CD4-positive, alpha-beta T cell treated with Interferon alpha-2 for 1 hour (primary cell): Measurements from ENCODE around the gene DAZ3.
"Not testable (repeated sequence)": the region's sequence is repeated elsewhere in the genome, so short reads cannot be mapped to it uniquely, and the experiment has no call there.

ENCODE experiments used
- DNase-seq, 2 donors: peaks; one replicate each; pipeline ENCODE4 v3.0.0-alpha.2; 2020 to 2022

The DAZ3 gene, protein sequence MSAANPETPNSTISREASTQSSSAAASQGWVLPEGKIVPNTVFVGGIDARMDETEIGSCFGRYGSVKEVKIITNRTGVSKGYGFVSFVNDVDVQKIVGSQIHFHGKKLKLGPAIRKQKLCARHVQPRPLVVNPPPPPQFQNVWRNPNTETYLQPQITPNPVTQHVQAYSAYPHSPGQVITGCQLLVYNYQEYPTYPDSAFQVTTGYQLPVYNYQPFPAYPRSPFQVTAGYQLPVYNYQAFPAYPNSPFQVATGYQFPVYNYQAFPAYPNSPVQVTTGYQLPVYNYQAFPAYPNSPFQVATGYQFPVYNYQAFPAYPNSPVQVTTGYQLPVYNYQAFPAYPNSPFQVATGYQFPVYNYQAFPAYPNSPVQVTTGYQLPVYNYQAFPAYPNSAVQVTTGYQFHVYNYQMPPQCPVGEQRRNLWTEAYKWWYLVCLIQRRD

GRCh38 chrY:24813293-24813692 lies at the start of gene DAZ3:
Gene DAZ3 (minus strand): TSS chrY:24813393. CDS start chrY:24813185, 208 bp downstream.
- DNase-seq, result not testable (repeated sequence)

GRCh38 chrY:24833619-24834018 lies 20.4 kb upstream of the DAZ3 start, which contains the start of gene DAZ4:
Gene DAZ4 (plus strand): TSS chrY:24833919. CDS start chrY:24834127, 208 bp downstream.
- not testable (repeated sequence) for DNase-seq

- not testable (repeated sequence) for DNase-seq
Observed at GRCh38 chrY:24825069-24825468, 11.9 kb upstream of the DAZ3 start.

GRCh38 chrY:24824184-24824879 lies 11.1 kb upstream of the DAZ3 start:
- not testable (repeated sequence) for DNase-seq

DNA sequence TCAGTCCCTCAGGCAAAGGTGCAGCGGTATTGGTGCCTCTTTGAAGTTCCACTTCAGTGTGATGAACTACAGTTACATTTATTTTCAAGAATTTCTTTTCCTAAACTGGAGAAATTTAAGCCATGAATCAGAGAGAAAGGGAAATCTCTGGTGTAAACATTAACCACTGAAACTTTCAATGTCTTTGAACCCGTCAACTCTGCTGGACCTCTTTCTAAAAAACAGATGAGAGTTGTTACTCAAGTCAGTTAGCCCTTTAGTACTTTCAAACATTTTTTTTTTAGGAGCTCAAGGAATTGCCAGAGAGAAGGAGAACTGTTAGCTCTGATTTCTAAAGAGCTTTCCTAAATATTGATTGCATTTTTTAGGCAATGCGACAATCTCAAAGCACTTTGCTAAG lies 8.6 kb upstream of the DAZ3 start:
- DNase-seq, result not testable (repeated sequence)
